GM10266 (cell line): ENCODE data around the gene VCL.

Experiments used
- DNase-seq: peaks from one replicate; pipeline ENCODE4 v3.0.0; 2012; ENCODE audit errors: extremely low spot score
- TF ChIP-seq, protein P1 (sequence below): IDR thresholded peaks from 2 replicates; pipeline ENCODE4 v1.5.1; 2012; ENCODE audit warnings: mild to moderate bottlenecking, low read depth; ENCODE audit not compliant: control insufficient read depth, insufficient read depth; ENCODE audit errors: missing control alignments

VCL gene

DNA sequence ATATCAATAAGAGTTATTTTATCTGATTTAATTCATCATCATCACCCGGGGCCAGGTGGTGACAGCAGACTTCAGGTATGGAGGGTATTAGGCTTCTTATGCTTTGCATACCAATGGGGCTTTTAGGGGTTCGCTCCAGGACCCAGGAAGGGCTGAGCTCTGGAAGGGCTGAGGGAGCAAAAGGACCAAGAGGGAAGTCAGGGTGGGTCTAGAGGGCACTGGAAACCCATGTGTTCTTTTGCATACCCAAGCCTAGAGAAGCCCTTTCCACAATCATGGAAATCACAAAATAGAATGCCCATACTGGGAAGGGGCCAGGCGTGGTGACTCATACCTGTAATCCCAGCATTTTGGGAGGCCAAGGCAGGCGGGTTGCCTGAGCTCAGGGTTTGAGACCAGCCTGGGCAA, 30.9 kb upstream of the VCL start:
- no peak for DNase-seq
- TF ChIP-seq, protein P1, sequence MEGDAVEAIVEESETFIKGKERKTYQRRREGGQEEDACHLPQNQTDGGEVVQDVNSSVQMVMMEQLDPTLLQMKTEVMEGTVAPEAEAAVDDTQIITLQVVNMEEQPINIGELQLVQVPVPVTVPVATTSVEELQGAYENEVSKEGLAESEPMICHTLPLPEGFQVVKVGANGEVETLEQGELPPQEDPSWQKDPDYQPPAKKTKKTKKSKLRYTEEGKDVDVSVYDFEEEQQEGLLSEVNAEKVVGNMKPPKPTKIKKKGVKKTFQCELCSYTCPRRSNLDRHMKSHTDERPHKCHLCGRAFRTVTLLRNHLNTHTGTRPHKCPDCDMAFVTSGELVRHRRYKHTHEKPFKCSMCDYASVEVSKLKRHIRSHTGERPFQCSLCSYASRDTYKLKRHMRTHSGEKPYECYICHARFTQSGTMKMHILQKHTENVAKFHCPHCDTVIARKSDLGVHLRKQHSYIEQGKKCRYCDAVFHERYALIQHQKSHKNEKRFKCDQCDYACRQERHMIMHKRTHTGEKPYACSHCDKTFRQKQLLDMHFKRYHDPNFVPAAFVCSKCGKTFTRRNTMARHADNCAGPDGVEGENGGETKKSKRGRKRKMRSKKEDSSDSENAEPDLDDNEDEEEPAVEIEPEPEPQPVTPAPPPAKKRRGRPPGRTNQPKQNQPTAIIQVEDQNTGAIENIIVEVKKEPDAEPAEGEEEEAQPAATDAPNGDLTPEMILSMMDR, result no peak

DNA sequence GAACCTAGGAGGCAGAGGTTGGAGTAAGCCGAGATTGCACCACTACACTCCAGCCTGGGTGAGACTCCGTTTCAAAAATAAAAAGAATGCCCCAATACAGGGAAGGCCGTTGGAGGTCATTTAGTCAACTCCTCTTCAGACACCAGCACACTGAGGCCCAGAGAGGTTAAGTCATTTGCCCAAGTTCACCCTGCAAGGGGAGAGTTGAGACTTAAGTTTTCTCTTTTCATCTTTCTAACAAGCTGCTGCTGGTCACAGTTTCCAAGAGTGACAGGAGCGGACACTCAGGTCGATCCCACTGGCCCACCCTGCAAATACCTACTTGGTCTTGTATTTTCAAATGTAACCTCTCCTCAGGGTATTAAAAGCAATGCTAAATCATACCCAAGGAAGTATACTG, 30.4 kb upstream of the VCL start:
- TF ChIP-seq, protein P1, result no peak
- DNase-seq, result no peak

DNA sequence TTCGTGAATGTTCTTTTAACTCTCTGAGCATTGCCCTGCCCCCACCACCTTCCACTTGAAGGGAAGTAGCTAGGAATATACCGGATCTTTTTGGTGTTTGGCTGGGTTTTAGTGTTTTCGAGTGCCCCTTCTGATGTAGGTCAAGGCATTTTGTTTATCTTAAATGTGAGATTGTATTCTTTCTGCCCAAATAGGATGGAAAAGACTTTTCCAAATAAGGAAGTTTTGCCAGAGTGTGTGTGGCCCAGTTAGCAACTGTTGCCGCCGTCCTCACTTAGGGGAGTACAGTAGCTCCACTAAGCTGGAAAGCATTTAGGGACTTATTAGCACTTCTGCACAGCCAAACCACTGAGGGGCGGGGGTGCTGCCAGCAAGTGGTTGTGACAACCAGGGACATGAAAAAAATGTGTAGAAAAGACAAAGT, 29.8 kb upstream of the VCL start:
- no peak for DNase-seq
- TF ChIP-seq, protein P1, result no peak

DNA sequence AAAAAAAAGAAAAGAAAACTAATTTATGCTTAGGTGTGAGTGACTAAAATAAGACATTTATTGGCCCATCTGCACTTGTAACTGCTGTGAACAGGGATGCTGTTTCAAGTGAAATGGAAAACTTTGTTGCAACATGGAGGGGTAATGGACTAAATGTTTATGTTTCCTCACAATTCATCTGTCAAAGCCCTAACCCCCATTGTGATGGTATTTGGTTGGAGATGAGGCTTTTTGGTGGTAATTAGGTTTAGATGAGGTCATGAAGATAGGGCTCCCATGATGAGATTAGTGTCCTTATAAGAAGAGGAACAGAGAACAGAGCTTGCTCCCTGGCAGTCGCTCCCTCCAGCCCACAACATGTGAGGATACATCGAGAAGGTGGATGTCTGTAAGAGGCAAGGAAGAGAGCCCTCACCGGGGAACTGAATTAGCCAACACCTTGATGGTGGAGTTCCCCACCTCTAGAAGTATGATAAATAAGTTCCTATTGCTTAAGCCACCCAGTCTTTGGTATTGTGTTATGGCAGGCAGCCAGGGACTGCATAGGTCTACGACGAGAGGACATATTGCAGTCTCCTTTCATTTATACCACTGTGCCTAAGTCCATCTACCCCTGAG, 28.6 kb upstream of the VCL start:
- TF ChIP-seq, protein P1, result no peak
- DNase-seq, result no peak

DNA sequence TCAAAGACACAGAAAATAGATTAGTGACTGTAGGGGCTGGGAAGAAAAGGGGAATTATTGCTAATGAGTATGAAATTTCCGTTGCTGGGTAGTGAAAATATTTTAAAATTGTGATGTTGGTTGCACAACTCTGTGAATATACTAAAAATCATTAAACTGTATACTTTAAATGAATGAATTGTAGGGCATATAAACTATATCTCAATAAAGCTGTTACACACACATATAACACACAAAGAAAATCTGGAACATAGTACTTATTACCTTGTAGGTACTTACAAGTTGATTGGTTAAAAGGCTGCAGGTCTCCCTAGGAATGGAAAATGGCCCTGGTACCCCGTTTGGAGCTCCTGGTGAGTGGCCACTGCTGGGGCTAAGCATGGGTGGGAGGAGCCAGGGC, 27.1 kb upstream of the VCL start:
- TF ChIP-seq, protein P1, result no peak
- no peak for DNase-seq

DNA sequence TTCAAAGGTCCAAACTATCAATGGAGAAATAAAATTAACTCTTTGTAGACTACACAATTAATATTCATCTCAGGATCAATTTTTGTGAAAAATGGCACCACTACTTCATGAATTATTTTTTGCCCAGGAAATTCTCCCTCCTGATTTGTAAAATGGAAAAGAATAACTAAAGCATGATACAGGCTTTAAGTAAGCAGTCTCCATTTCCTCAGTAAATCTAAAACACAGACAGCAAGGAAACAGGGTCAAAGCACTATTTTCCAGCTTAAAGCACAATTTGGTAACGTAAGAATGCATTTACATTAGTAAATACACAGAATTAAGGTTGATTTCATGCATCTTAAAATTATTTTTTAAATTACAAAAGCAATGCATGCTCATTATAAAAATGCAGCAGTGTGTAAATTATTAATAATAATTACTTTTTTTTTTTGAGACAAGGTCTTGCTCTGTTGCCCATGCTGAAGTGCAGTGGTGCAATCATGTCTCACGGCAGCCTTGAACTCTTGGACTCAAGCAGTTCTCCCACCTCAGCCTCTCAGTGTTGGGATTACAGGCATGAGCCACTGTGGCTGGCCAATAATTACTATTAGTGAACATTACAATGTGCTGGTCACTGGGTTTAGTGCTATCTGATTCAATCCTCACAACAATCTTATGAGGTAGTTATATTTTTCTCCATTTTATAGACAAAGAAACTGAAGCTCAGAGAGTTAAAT, 26.1 kb upstream of the VCL start:
- no peak for DNase-seq
- TF ChIP-seq, protein P1, result no peak

DNA sequence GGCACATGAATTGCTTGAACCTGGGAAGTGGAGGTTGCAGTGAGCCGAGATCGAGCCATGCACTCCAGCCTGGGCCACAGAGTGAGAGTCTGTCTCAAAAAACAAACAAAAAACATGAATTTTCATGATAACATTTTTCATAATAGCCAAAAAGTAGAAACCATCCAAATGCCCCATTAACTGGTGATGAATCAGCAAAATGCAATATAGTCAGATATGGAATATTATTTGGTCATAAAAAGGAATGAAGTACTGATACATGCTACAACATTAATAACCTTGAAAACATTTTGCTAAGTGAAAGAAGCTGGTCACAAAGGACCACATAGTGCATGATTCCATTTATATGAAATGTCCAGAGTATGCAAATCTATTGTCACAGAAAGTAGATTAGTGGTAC, 24.5 kb upstream of the VCL start:
- TF ChIP-seq, protein P1, result no peak
- DNase-seq, result no peak
